PFSK-1 (cell line): Measurements from ENCODE around the gene ZDHHC8.

Source experiments
- FOXP2 ChIP-seq: optimal IDR thresholded peaks from 2 replicates; pipeline ENCODE3; 2011; ENCODE audit warnings: borderline replicate concordance, control low read depth, inconsistent platforms; ENCODE audit not compliant: insufficient read depth; ENCODE audit errors: extremely low read length, extremely low read depth
- POLR2AphosphoS5 ChIP-seq: IDR thresholded peaks from 2 replicates; pipeline ENCODE4 v1.6.1; 2012; ENCODE audit warnings: low read depth, mild to moderate bottlenecking, control low read depth, low read length, moderate library complexity
- REST ChIP-seq, 2 experiments: IDR thresholded peaks; 2 replicates each; pipeline versions ENCODE4 v1.6.1 to v1.8.0; 2011 to 2012; ENCODE audit warnings: low read depth in 2 of 2, low read length in 2 of 2, control low read depth in 1 of 2, inconsistent platforms in 1 of 2, mild to moderate bottlenecking in 1 of 2, moderate library complexity in 1 of 2; ENCODE audit not compliant: insufficient read depth in 1 of 2
- SIN3A ChIP-seq: IDR thresholded peaks from 2 replicates; pipeline ENCODE4 v1.6.1; 2012; ENCODE audit warnings: mild to moderate bottlenecking, low read length, moderate library complexity, borderline replicate concordance; ENCODE audit not compliant: insufficient read depth
- TAF1 ChIP-seq: IDR thresholded peaks from 2 replicates; pipeline ENCODE4 v1.6.1; 2012; ENCODE audit warnings: low read length, control low read depth, borderline replicate concordance; ENCODE audit not compliant: insufficient read depth

- TF ChIP-seq POLR2AphosphoS5 (no peak), REST (IDR thresholded peaks at IDR 0.05; ENCODE audit: insufficient read depth in 1 of 2, low read depth in 2 of 2, low read length in 2 of 2) (no peak), TAF1 (no peak), SIN3A (no peak), FOXP2 (no peak)
Measured at GRCh38 chr22:20183823-20184222, 52.2 kb downstream of the ZDHHC8 start.
